IMR-90 (cell line): ENCODE data around the gene GNAI2.

Experiments used
- BHLHE40 ChIP-seq: fragments of 150-350 bp; IDR thresholded peaks from 2 replicates; pipeline ENCODE4 v1.6.1; 2016; ENCODE audit warnings: mild to moderate bottlenecking, low read depth, low read length
- CEBPB ChIP-seq: IDR thresholded peaks from 2 replicates; pipeline ENCODE4 v1.6.1; 2012; ENCODE audit warnings: low read depth, low read length, improper control_type of control experiment
- ELK1 ChIP-seq: fragments of 150-350 bp; IDR thresholded peaks from 2 replicates; pipeline ENCODE4 v1.6.1; 2016; ENCODE audit warnings: low read depth, mild to moderate bottlenecking, low read length, moderate library complexity, borderline replicate concordance
- MAZ ChIP-seq: IDR thresholded peaks from 2 replicates; pipeline ENCODE4 v1.6.1; 2012; ENCODE audit warnings: low read depth, mild to moderate bottlenecking, low read length, improper control_type of control experiment, moderate library complexity, borderline replicate concordance
- MXI1 ChIP-seq: IDR thresholded peaks from 2 replicates; pipeline ENCODE4 v1.6.1; 2012; ENCODE audit warnings: low read depth, mild to moderate bottlenecking, low read length, moderate library complexity, borderline replicate concordance
- NFE2L2 ChIP-seq: fragments of 150-350 bp; IDR thresholded peaks from 2 replicates; pipeline ENCODE4 v1.6.1; 2016; ENCODE audit warnings: low read depth, mild to moderate bottlenecking, low read length
- POLR2A ChIP-seq: IDR thresholded peaks from 2 replicates; pipeline ENCODE4 v1.6.1; 2012; ENCODE audit warnings: mild to moderate bottlenecking, low read depth, low read length
- RAD21 ChIP-seq: IDR thresholded peaks from 2 replicates; pipeline ENCODE4 v1.6.1; 2012; ENCODE audit warnings: low read length, improper control_type of control experiment
- RCOR1 ChIP-seq: IDR thresholded peaks from 2 replicates; pipeline ENCODE4 v1.6.1; 2012; ENCODE audit warnings: mild to moderate bottlenecking, low read length, improper control_type of control experiment; ENCODE audit not compliant: insufficient replicate concordance
- RFX5 ChIP-seq: IDR thresholded peaks from 2 replicates; pipeline ENCODE4 v1.8.0; 2012; ENCODE audit warnings: low read depth, mild to moderate bottlenecking, low read length, moderate library complexity
- SMC3 ChIP-seq: fragments of 150-350 bp; IDR thresholded peaks from 2 replicates; pipeline ENCODE4 v1.6.1; 2016; ENCODE audit warnings: low read depth, mild to moderate bottlenecking, antibody characterized with exemption, low read length, moderate library complexity
- TF ChIP-seq, protein P1 (sequence below): conservative IDR thresholded peaks from 2 replicates; pipeline ENCODE4 v1.5.1; 2012; ENCODE audit warnings: mild to moderate bottlenecking, low read depth, low read length, improper control_type of control experiment
- TF ChIP-seq, protein P2 (sequence below): fragments of 150-350 bp; IDR thresholded peaks from 2 replicates; pipeline ENCODE4 v1.6.1; 2017; ENCODE audit warnings: mild to moderate bottlenecking, antibody characterized with exemption, low read length, low read depth

- TF ChIP-seq POLR2A: no peak
- no peak for TF ChIP-seq BHLHE40
- TF ChIP-seq, protein P1, sequence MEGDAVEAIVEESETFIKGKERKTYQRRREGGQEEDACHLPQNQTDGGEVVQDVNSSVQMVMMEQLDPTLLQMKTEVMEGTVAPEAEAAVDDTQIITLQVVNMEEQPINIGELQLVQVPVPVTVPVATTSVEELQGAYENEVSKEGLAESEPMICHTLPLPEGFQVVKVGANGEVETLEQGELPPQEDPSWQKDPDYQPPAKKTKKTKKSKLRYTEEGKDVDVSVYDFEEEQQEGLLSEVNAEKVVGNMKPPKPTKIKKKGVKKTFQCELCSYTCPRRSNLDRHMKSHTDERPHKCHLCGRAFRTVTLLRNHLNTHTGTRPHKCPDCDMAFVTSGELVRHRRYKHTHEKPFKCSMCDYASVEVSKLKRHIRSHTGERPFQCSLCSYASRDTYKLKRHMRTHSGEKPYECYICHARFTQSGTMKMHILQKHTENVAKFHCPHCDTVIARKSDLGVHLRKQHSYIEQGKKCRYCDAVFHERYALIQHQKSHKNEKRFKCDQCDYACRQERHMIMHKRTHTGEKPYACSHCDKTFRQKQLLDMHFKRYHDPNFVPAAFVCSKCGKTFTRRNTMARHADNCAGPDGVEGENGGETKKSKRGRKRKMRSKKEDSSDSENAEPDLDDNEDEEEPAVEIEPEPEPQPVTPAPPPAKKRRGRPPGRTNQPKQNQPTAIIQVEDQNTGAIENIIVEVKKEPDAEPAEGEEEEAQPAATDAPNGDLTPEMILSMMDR: no peak
- TF ChIP-seq RAD21: no peak
- TF ChIP-seq RFX5: no peak
- TF ChIP-seq CEBPB: no peak
- TF ChIP-seq SMC3: no peak
- no peak for TF ChIP-seq MXI1
- TF ChIP-seq, protein P2, sequence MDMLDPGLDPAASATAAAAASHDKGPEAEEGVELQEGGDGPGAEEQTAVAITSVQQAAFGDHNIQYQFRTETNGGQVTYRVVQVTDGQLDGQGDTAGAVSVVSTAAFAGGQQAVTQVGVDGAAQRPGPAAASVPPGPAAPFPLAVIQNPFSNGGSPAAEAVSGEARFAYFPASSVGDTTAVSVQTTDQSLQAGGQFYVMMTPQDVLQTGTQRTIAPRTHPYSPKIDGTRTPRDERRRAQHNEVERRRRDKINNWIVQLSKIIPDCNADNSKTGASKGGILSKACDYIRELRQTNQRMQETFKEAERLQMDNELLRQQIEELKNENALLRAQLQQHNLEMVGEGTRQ: no peak
- no peak for TF ChIP-seq MAZ
- TF ChIP-seq NFE2L2: no peak
- TF ChIP-seq ELK1: no peak
- TF ChIP-seq RCOR1: no peak
Observed at GRCh38 chr3:50187750-50188149, 48.3 kb upstream of the GNAI2 start.
